Neural progenitor cell (in vitro differentiated cells): ENCODE measurements around the gene SELENOO. TPM values are rescaled to one million over a fixed set of nuclear protein-coding genes. Genes with fewer than 3 reads are reported as not detected.

Source experiments
- DNase-seq: peaks from one replicate; pipeline ENCODE4 v3.0.0-alpha.2; 2016; ENCODE audit warnings: low spot score
- H2AFZ ChIP-seq: fragments of 200-600 bp; sonication (generic); replicated peaks from 2 replicates; pipeline ENCODE4 v1.6.1; 2016; ENCODE audit warnings: antibody characterized with exemption
- H3F3A ChIP-seq: fragments of 200-600 bp; sonication (generic); 2 replicates; pipeline ENCODE4 v1.6.1; 2016; ENCODE audit warnings: antibody characterized with exemption, low read depth
- H3K27ac ChIP-seq: fragments of 200-600 bp; sonication (generic); 2 replicates; pipeline ENCODE4 v1.5.1; 2016; ENCODE audit warnings: mild to moderate bottlenecking
- H3K27me3 ChIP-seq: fragments of 200-600 bp; sonication (generic); 2 replicates; pipeline ENCODE4 v1.6.1; 2016; ENCODE audit warnings: mild to moderate bottlenecking, moderate library complexity
- H3K36me3 ChIP-seq: fragments of 200-600 bp; sonication (generic); 2 replicates; pipeline ENCODE4 v1.5.1; 2016
- H3K4me1 ChIP-seq: fragments of 200-600 bp; sonication (generic); 2 replicates; pipeline ENCODE4 v1.6.1; 2016; ENCODE audit warnings: mixed run types
- H3K4me2 ChIP-seq: fragments of 200-600 bp; sonication (generic); 2 replicates; pipeline ENCODE4 v1.6.1; 2016
- H3K4me3 ChIP-seq: fragments of 200-600 bp; sonication (generic); 2 replicates; pipeline ENCODE4 v1.5.1; 2016
- H3K79me2 ChIP-seq: fragments of 200-600 bp; sonication (generic); 2 replicates; pipeline ENCODE4 v1.6.1; 2016; ENCODE audit warnings: low read depth
- H3K9ac ChIP-seq: fragments of 200-600 bp; sonication (generic); 2 replicates; pipeline ENCODE4 v1.6.1; 2016
- H3K9me3 ChIP-seq: fragments of 200-600 bp; sonication (generic); 2 replicates; pipeline ENCODE4 v1.5.1; 2016; ENCODE audit warnings: low read depth
- H4K20me1 ChIP-seq: fragments of 200-600 bp; sonication (generic); 2 replicates; pipeline ENCODE4 v1.6.1; 2016; ENCODE audit warnings: low read depth
- H3K27ac Mint-ChIP-seq: 3 replicates; pipeline ENCODE4 v1.8.0; 2021; ENCODE audit warnings: mixed read lengths
- H3K27me3 Mint-ChIP-seq: 2 replicates; pipeline ENCODE4 v1.8.0; 2022; ENCODE audit warnings: low read depth, mild to moderate bottlenecking, inconsistent platforms, moderate library complexity, mixed read lengths; ENCODE audit not compliant: insufficient read depth
- H3K36me3 Mint-ChIP-seq: 3 replicates; pipeline ENCODE4 v1.8.0; 2021; ENCODE audit warnings: mixed read lengths
- H3K4me1 Mint-ChIP-seq: 3 replicates; pipeline ENCODE4 v1.8.0; 2021; ENCODE audit warnings: mixed read lengths
- H3K4me3 Mint-ChIP-seq: 3 replicates; pipeline ENCODE4 v1.8.0; 2021; ENCODE audit warnings: mild to moderate bottlenecking, moderate library complexity, mixed read lengths
- H3K9me3 Mint-ChIP-seq: 3 replicates; pipeline ENCODE4 v1.8.0; 2020; ENCODE audit warnings: mixed read lengths
- CTCF ChIP-seq: fragments of 200-600 bp; sonication (generic); IDR thresholded peaks from 2 replicates; pipeline ENCODE4 v1.5.1; 2017; ENCODE audit warnings: antibody characterized with exemption, mild to moderate bottlenecking
- EZH2 ChIP-seq: fragments of 200-600 bp; sonication (generic); IDR thresholded peaks from 2 replicates; pipeline ENCODE4 v1.6.1; 2017; ENCODE audit warnings: antibody characterized with exemption, mild to moderate bottlenecking, moderate library complexity
- EZH2phosphoT487 ChIP-seq: fragments of 200-600 bp; sonication (generic); IDR thresholded peaks from 2 replicates; pipeline ENCODE4 v1.6.1; 2017; ENCODE audit warnings: antibody characterized with exemption
- total RNA-seq: library from RNA; depleted of rRNA; stranded (reverse); fragments of >200 nt; gene quantifications from 2 replicates; pipeline ENCODE4 v1.2.3, GENCODE V29; 2015; ENCODE audit warnings: low replicate concordance

Gene SELENOO
- total RNA-seq, 1 donor from 2014 or later: 7.6 TPM

GRCh38 chr22:50262973-50263617, 62.3 kb downstream of the SELENOO start:
- no peak overlapping the region for H3K9ac ChIP-seq
- no peak for DNase-seq
- peaks cover 8% of the 10 kb centered on the region for H3K27me3 Mint-ChIP-seq
- TF ChIP-seq CTCF: no peak
- no peak for TF ChIP-seq EZH2phosphoT487
- TF ChIP-seq EZH2: no peak
- no peak overlapping the region for H3K4me3 Mint-ChIP-seq
- H3K4me2 ChIP-seq: no peak overlapping the region
- H3K27ac Mint-ChIP-seq: no peak overlapping the region
- H4K20me1 ChIP-seq: peaks cover 31% of the 10 kb centered on the region
- H3K27me3 ChIP-seq: peaks cover 76% of the 10 kb centered on the region
- H2AFZ ChIP-seq: no peak overlapping the region
- no peaks in the 10 kb centered on the region for H3K36me3 Mint-ChIP-seq
- peaks cover 2% of the 10 kb centered on the region for H3K9me3 Mint-ChIP-seq
- H3K79me2 ChIP-seq: no peaks in the 10 kb centered on the region
- peaks cover 10% of the 10 kb centered on the region for H3K4me1 ChIP-seq
- H3K27ac ChIP-seq: no peak overlapping the region
- H3K4me3 ChIP-seq: no peak overlapping the region
- no peaks in the 10 kb centered on the region for H3K9me3 ChIP-seq
- peaks cover 4% of the 10 kb centered on the region for H3K4me1 Mint-ChIP-seq
- no peaks in the 10 kb centered on the region for H3K36me3 ChIP-seq
- H3F3A ChIP-seq: peaks cover 5% of the 10 kb centered on the region

- Histone ChIP-seq H3K4me2 (no peak overlapping the region), H3K36me3 (no peaks in the 10 kb centered on the region), H3K9ac (no peak overlapping the region), H3K79me2 (no peaks in the 10 kb centered on the region), H3K27ac (no peak overlapping the region), H2AFZ (no peak overlapping the region), H3F3A (peaks cover 5% of the 10 kb centered on the region), H3K27me3 (peaks cover 88% of the 10 kb centered on the region), H3K4me1 (peaks cover 10% of the 10 kb centered on the region), H3K4me3 (no peak overlapping the region), H3K9me3 (no peaks in the 10 kb centered on the region), H4K20me1 (peaks cover 32% of the 10 kb centered on the region)
- peaks cover 2% of the 10 kb centered on the region for H3K9me3 Mint-ChIP-seq
- H3K36me3 Mint-ChIP-seq: no peaks in the 10 kb centered on the region
- peaks cover 8% of the 10 kb centered on the region for H3K27me3 Mint-ChIP-seq
- H3K4me3 Mint-ChIP-seq: peak overlapping the region; percentile 24
- TF ChIP-seq CTCF (no peak), EZH2phosphoT487 (no peak), EZH2 (no peak)
- peaks cover 5% of the 10 kb centered on the region for H3K4me1 Mint-ChIP-seq
- no peak for DNase-seq
- no peak overlapping the region for H3K27ac Mint-ChIP-seq
These were observed 63.4 kb downstream of the SELENOO start for GRCh38 chr22:50264104-50264745.

- H3K36me3 Mint-ChIP-seq: no peaks in the 10 kb centered on the region
- H3K79me2 ChIP-seq: no peaks in the 10 kb centered on the region
- no peak overlapping the region for H3K4me2 ChIP-seq
- no peak for DNase-seq
- peaks cover 6% of the 10 kb centered on the region for H3K27me3 Mint-ChIP-seq
- no peaks in the 10 kb centered on the region for H3K36me3 ChIP-seq
- no peak overlapping the region for H3K27ac ChIP-seq
- H3K4me3 ChIP-seq: no peak overlapping the region
- no peak overlapping the region for H3K4me3 Mint-ChIP-seq
- peaks cover 33% of the 10 kb centered on the region for H4K20me1 ChIP-seq
- H3K4me1 Mint-ChIP-seq: peaks cover 8% of the 10 kb centered on the region
- peaks cover 10% of the 10 kb centered on the region for H3K4me1 ChIP-seq
- peaks cover 5% of the 10 kb centered on the region for H3F3A ChIP-seq
- peaks cover 94% of the 10 kb centered on the region for H3K27me3 ChIP-seq
- TF ChIP-seq CTCF (no peak), EZH2phosphoT487 (no peak), EZH2 (no peak)
- no peak overlapping the region for H3K9ac ChIP-seq
- no peaks in the 10 kb centered on the region for H3K9me3 ChIP-seq
- no peak overlapping the region for H2AFZ ChIP-seq
- no peak overlapping the region for H3K27ac Mint-ChIP-seq
- peaks cover 2% of the 10 kb centered on the region for H3K9me3 Mint-ChIP-seq
These were observed 64.3 kb downstream of the SELENOO start for GRCh38 chr22:50264946-50265669.
